COR-L47 (cell line): ENCODE results near the gene NUP93.
"Not testable (repeated sequence)": the region's sequence is repeated elsewhere in the genome, so short reads cannot be mapped to it uniquely, and the experiment has no call there.

ENCODE experiments used
- DNase-seq: peaks from one replicate; lab custom pipeline; 2025; lab: John Stamatoyannopoulos, UW

The NUP93 gene

GRCh38 chr16:56849690-56850680, 120.1 kb downstream of the NUP93 start:
- no peak for DNase-seq

- no peak for DNase-seq
These were observed 121.9 kb downstream of the NUP93 start for GRCh38 chr16:56851671-56852400.

- no peak for DNase-seq
These were observed 122.4 kb downstream of the NUP93 start for GRCh38 chr16:56852401-56852730.

- DNase-seq = no peak
These were observed 123.0 kb downstream of the NUP93 start for GRCh38 chr16:56852968-56853367.

GRCh38 chr16:56855201-56855600, 125.3 kb downstream of the NUP93 start:
- DNase-seq = no peak

GRCh38 chr16:56855946-56856345, 126.0 kb downstream of the NUP93 start:
- no peak for DNase-seq

- no peak for DNase-seq
These were observed 127.0 kb downstream of the NUP93 start for GRCh38 chr16:56856876-56857447.

GRCh38 chr16:56858374-56858773, 128.4 kb downstream of the NUP93 start:
- no peak for DNase-seq

- DNase-seq = no peak
These were observed 129.7 kb downstream of the NUP93 start for GRCh38 chr16:56859636-56860035.

GRCh38 chr16:56860226-56861020, 130.5 kb downstream of the NUP93 start:
- DNase-seq = no peak

GRCh38 chr16:56861092-56861610, 131.2 kb downstream of the NUP93 start:
- no peak for DNase-seq

GRCh38 chr16:56861756-56862155, 131.8 kb downstream of the NUP93 start:
- no peak for DNase-seq

GRCh38 chr16:56862776-56863175, 132.8 kb downstream of the NUP93 start:
- no peak for DNase-seq

GRCh38 chr16:56864960-56865359, 135.0 kb downstream of the NUP93 start, which contains the start of gene SLC12A3:
Gene SLC12A3 (plus strand): TSS chr16:56865207. CDS start chr16:56865236, 29 bp downstream.
- DNase-seq = no peak

- no peak for DNase-seq
These were observed 135.6 kb downstream of the NUP93 start for GRCh38 chr16:56865394-56866062.

- DNase-seq = peak; percentile 27
These were observed 137.3 kb downstream of the NUP93 start for GRCh38 chr16:56866955-56867830.

- DNase-seq = no peak
These were observed 138.2 kb downstream of the NUP93 start for GRCh38 chr16:56868175-56868574.

GRCh38 chr16:56868766-56869165, 138.8 kb downstream of the NUP93 start:
- not testable (repeated sequence) for DNase-seq

- DNase-seq = peak; percentile 15
These were observed 139.8 kb downstream of the NUP93 start for GRCh38 chr16:56869513-56870275.
